UCSD-AML1 (cell line): ENCODE results near the gene UBE2S.
"Not testable (repeated sequence)": the region's sequence is repeated elsewhere in the genome, so short reads cannot be mapped to it uniquely, and the experiment has no call there.

ENCODE experiments used
- DNase-seq: peaks from one replicate; lab custom pipeline; 2025; ENCODE audit not compliant: unreplicated experiment; lab: John Stamatoyannopoulos, UW

The UBE2S gene

GRCh38 chr19:55407550-55407799 lies at the start of gene UBE2S:
Gene UBE2S (minus strand): TSS chr19:55407788. CDS start chr19:55407589, 199 bp downstream.
- DNase-seq = not testable (repeated sequence)

GRCh38 chr19:55456347-55456746 lies 48.8 kb upstream of the UBE2S start:
- DNase-seq = no peak

- DNase-seq = no peak
Measured at GRCh38 chr19:55455576-55456235, 48.1 kb upstream of the UBE2S start.

- peak; percentile 50 for DNase-seq
Measured at GRCh38 chr19:55454787-55455243, 47.2 kb upstream of the UBE2S start.

GRCh38 chr19:55453511-55454260 lies 46.1 kb upstream of the UBE2S start:
- no peak for DNase-seq

- no peak for DNase-seq
Measured at GRCh38 chr19:55452749-55453346, 45.3 kb upstream of the UBE2S start.

GRCh38 chr19:55451965-55452748 lies 44.6 kb upstream of the UBE2S start:
- no peak for DNase-seq

- no peak for DNase-seq
Measured at GRCh38 chr19:55451163-55451964, 43.8 kb upstream of the UBE2S start.

GRCh38 chr19:55449469-55449868 lies 41.9 kb upstream of the UBE2S start:
- DNase-seq = no peak

- DNase-seq = not testable (repeated sequence)
Measured at GRCh38 chr19:55448175-55448490, 40.5 kb upstream of the UBE2S start.

GRCh38 chr19:55447421-55448174 lies 40.0 kb upstream of the UBE2S start:
- DNase-seq = no peak

GRCh38 chr19:55446060-55446459 lies 38.5 kb upstream of the UBE2S start:
- no peak for DNase-seq

GRCh38 chr19:55444646-55445045 lies 37.1 kb upstream of the UBE2S start:
- no peak for DNase-seq

- DNase-seq = no peak
Measured at GRCh38 chr19:55443824-55444480, 36.4 kb upstream of the UBE2S start.

- DNase-seq = no peak
Measured at GRCh38 chr19:55443045-55443823, 35.6 kb upstream of the UBE2S start, which contains the start of gene SHISA7. Gene SHISA7 (minus strand): TSS chr19:55443300. CDS start chr19:55442863, 437 bp downstream.

GRCh38 chr19:55442372-55442961 lies 34.9 kb upstream of the UBE2S start:
- no peak for DNase-seq

GRCh38 chr19:55441692-55442321 lies 34.2 kb upstream of the UBE2S start:
- no peak for DNase-seq

GRCh38 chr19:55441319-55441691 lies 33.7 kb upstream of the UBE2S start:
- DNase-seq = no peak
